Urinary bladder (tissue), 4 donors: Measurements from ENCODE around the gene TTF1. TPM values are rescaled to one million over a fixed set of nuclear protein-coding genes. Genes with fewer than 3 reads are reported as not detected.

Source experiments
- DNase-seq: peaks from one replicate; pipeline ENCODE4 v3.0.0-alpha.2; 2015; ENCODE audit errors: extremely low spot score
- H3K27ac ChIP-seq: one replicate; pipeline ENCODE4 v1.5.1; 2013; ENCODE audit warnings: low read depth, mild to moderate bottlenecking, moderate library complexity
- H3K36me3 ChIP-seq: one replicate; pipeline ENCODE4 v1.6.1; 2013; ENCODE audit warnings: mild to moderate bottlenecking, moderate library complexity; ENCODE audit not compliant: insufficient read depth
- H3K4me1 ChIP-seq: one replicate; pipeline ENCODE4 v1.6.1; 2013; ENCODE audit warnings: mild to moderate bottlenecking, moderate library complexity; ENCODE audit not compliant: insufficient read depth
- H3K4me3 ChIP-seq: one replicate; pipeline ENCODE4 v1.5.1; 2013; ENCODE audit warnings: low read depth, low read length
- WGBS: extraction: QIAGEN DNeasy Blood & Tissue Kit; methylation state at CpG from one replicate; pipeline ENCODE4 v1.1.7; 2013; 5-methylcytosine and 5-hydroxymethylcytosine counted together
- polyA plus RNA-seq: library from polyadenylated mRNA; stranded (reverse); fragments of 200-250 nt; gene quantifications from one replicate; pipeline ENCODE4 v1.2.3, GENCODE V29; 2013
- total RNA-seq: library from RNA; depleted of rRNA; stranded (reverse); fragments of >200 nt; gene quantifications from one replicate; pipeline ENCODE4 v1.2.3, GENCODE V29; 2014
- donor health status: healthy with polysubstance abuse.
- donor health status: healthy.

TTF1 gene
- total and polyA plus RNA-seq, 2 donors = 9.8 to 16.3 TPM

DNA sequence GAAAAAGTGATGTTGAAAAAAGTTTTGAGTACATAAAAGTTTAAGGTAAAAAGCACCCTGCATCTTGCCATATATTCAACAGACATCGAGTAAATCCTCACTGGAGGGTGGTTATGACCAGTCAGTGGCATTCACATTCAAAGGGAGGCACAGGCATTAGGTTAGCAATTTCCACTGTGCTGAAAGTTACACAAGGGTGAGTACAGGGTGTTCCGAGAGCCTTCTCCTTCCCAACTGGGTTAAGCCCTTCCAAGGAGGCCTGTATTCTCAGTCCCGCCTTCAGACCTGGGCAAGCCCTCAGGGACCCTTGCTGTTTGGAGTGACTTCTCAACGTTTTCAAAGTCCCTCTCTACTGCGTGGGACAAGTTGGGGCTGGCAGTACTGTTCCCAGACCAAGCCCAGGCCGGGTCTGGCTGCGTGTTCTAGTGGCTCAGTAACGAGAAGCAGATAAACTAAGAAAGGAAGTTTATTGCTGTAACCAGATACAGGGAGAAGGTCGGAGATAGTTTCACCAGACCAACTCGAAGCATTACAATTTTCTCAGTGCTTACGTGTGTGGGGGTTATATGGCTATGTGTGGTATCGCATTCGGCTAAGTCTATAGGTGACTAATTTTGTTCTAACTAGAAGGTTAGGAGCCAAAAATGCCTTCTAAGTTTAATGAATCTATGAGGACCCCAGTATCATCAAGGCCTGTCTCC lies 38.9 kb downstream of the TTF1 start:
- no peak for DNase-seq
- no peak overlapping the region for H3K27ac ChIP-seq
- H3K36me3 ChIP-seq = no peaks in the 10 kb centered on the region
- WGBS = 40% methylated on average over 13 of the region's 13 CpGs
- H3K4me1 ChIP-seq = peaks cover 2% of the 10 kb centered on the region
- no peak overlapping the region for H3K4me3 ChIP-seq

DNA sequence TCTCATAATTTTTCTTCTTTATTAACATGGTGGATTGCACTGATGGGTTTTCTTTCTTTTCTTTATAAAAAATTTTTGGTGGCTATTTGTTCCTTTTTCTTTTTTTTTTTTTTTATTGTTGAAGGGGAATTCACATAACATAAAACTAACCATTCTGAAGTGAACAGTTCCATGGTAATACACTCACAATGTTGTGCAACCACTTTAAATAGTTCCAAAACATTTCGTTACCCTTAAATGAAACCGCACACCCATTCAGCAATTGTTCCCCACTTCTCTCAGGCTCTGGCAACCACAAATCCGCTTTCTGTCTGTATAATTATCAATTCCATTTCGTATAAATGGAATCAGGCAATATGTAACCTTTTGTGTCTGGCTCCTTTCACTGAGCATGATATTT lies 40.2 kb downstream of the TTF1 start:
- Histone ChIP-seq H3K4me1 (no peaks in the 10 kb centered on the region), H3K36me3 (no peaks in the 10 kb centered on the region), H3K27ac (no peak overlapping the region), H3K4me3 (no peak overlapping the region)
- WGBS = 90% methylated on average over 4 of the region's 4 CpGs
- DNase-seq = no peak

DNA sequence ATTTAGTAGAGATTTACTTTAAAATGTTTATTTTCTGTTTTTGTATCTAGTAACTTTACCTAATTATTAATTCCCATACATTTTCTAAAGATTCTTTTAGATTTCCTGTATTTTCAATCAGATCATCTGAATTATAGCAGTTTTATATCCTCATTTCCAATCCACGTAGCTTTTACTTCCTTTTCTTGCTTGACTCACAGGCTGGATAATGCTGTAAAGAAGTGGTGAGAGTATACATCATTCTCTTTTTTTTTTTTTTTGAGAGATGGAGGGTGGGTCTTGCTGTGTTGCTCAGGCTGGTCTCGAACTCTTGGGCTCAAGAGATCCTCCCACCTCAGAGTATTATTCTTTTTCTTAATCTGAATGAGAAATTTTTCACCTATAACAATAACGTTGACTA lies 40.7 kb downstream of the TTF1 start:
- 62% methylated on average over 3 of the region's 3 CpGs for WGBS

DNA sequence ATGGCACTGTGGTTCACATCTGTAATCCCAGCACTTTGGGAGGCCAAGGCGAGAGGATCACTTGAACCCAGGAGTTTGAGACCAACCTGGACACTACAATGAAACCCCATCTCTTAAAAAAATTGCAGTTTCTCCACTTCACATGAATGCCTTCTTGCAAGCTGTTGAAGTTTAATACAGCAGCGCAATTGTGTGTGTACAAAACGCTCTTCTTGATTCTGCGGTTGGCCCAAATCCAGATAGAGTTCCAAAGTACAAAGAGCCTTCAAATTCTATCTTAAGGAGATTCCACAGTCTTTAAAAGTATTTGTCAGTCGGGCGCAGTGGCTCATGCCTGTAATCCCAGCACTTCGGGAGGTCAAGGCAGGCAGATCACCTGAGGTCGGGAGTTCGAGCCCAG lies 42.6 kb downstream of the TTF1 start:
- Histone ChIP-seq H3K27ac (no peak overlapping the region), H3K36me3 (no peaks in the 10 kb centered on the region), H3K4me3 (no peak overlapping the region), H3K4me1 (no peaks in the 10 kb centered on the region)
- no peak for DNase-seq
- WGBS = 87% methylated on average over 9 of the region's 9 CpGs

More for the DNA sequence above, 40.7 kb downstream of the TTF1 start:
- no peak for DNase-seq
- Histone ChIP-seq H3K4me3 (no peak overlapping the region), H3K4me1 (no peaks in the 10 kb centered on the region), H3K27ac (no peak overlapping the region), H3K36me3 (no peaks in the 10 kb centered on the region)

DNA sequence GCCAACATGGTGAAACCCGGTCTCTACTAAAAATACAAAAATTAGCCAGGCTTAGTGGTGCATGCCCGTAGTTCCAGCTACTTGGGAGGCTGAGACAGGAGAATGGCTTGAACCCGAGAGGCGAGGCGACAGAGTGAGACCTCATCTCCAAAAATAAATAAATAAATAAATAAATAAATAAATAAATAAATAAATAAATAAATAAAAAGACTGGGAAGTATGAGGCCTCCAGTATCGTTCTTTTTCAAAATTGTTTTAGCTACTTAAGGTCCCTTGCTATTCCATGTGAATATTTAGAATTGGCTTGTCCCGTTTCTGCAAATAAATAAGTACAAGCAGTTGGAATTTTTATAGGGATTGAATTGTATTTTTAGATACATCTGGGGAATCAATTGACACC lies 48.9 kb downstream of the TTF1 start:
- Histone ChIP-seq H3K4me1 (no peaks in the 10 kb centered on the region), H3K36me3 (no peaks in the 10 kb centered on the region), H3K4me3 (no peak overlapping the region), H3K27ac (no peak overlapping the region)
- no peak for DNase-seq
- WGBS = 86% methylated on average over 7 of the region's 7 CpGs

- DNase-seq = no peak
- Histone ChIP-seq H3K4me1 (no peaks in the 10 kb centered on the region), H3K27ac (no peak overlapping the region), H3K4me3 (no peak overlapping the region), H3K36me3 (no peaks in the 10 kb centered on the region)
- 93% methylated on average over 26 of the region's 26 CpGs for WGBS
Observed at GRCh38 chr9:132356324-132356924, 50.2 kb downstream of the TTF1 start.

DNA sequence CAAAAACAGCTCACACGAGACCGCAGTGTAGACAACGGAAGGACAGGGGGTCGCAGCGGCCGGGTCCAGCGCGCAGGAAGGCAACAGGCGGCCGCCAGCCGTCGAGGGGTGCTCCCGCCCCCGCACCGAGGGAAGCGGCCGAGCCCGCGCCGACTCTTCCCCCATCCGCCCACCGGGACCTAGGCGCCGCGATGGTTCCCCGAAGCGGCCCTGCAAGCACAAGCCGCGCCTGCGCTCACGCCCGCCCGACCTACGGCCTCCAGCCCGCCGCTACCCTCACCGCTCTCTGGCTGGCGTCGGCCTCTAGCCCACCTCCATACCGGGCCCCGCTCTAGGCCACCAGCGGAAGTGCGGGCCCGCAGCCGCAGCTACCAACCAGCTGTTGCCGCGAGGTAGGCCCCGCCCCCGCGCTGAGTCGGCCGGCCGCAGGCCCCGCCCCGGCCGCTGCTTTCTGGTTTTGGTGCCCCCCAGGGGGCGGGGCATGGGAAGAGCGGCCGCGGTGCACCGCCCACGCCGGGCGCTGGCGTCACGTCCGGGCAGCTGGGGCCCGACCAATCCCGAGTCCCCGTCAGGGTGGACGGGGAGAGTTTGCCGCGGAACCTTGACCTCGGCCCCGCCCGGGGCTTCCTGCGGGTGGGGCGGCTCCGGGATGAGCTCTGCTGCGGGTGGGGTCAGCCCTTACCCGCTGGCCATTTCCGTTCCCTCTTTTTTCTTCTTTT lies 51.8 kb downstream of the TTF1 start, which contains the start of gene SETX:
SETX (minus strand) TSS at position 350 of the 719 bp plus-strand sequence. CDS start 5,558 bp downstream, outside the sequence.
- Histone ChIP-seq H3K27ac (peak within 1 kb of the TSS; percentile 84), H3K4me1 (no peaks in the 10 kb centered on the region), H3K4me3 (peak within 1 kb of the TSS; percentile 85), H3K36me3 (no peaks in the 10 kb centered on the region)
- WGBS = under 1% methylated on average over 82 of the region's 82 CpGs
- DNase-seq = peak; percentile 91

DNA sequence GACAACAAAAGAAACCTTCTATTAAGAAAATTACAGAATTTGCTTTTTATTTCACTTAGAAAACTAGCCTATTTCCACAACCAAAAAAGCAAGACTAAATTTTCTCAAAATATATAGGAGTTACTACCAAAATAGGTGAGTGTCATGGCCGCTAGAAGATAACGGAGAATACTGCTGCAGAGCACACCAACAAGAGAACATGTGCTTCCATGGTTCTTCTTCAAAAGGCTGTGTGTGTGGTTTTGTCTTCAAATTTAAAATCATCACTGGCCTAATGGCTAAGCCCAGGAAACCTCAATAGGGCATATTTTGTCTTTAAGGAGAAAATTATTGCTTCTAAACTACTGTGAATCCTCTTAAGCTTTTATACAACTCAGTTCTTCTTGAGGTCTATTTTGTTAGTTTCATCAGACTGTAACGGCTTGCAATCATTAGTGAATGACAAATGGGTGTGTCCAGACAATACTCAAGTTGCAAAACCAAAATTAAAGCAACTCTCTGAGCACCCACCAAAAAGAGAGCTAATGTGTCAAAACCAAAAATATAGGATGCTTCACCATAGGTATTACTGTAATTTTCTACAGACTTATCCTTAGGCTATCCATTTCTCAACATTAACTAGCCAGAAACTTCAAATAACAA lies 55.1 kb downstream of the TTF1 start:
- Histone ChIP-seq H3K4me3 (no peak overlapping the region), H3K36me3 (peaks cover 1% of the 10 kb centered on the region), H3K4me1 (no peaks in the 10 kb centered on the region), H3K27ac (no peak overlapping the region)
- no peak for DNase-seq
- WGBS = 77% methylated on average over 3 of the region's 3 CpGs

DNA sequence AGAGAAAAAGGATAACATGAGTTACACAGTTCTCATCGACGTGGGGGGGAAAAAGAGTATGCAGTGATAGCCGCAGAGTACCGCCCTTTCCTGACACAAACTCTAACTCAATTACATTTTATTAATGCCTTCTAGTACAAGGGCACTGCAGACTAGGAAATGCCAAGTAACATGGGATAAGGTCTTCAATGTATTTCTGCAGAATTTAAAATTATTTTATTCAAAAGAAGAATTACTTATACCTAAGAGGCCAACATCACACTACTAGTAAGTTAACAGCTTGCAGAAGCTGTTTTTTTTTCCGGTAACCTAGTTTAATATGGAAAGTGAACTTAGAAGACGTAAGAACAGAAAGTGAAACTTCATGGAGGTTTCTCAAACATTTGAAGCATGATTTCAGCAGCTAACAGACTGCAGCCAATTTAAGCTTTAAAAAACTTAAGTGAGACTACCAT lies 55.8 kb downstream of the TTF1 start:
- peaks cover 1% of the 10 kb centered on the region for H3K36me3 ChIP-seq
- H3K4me1 ChIP-seq = no peaks in the 10 kb centered on the region
- DNase-seq = no peak
- H3K27ac ChIP-seq = no peak overlapping the region
- no peak overlapping the region for H3K4me3 ChIP-seq
- 62% methylated on average over 6 of the region's 6 CpGs for WGBS

GRCh38 chr9:132348676-132349075 lies 58.0 kb downstream of the TTF1 start:
- 67% methylated on average over 5 of the region's 5 CpGs for WGBS
- Histone ChIP-seq H3K27ac (no peak overlapping the region), H3K36me3 (peaks cover 13% of the 10 kb centered on the region)

GRCh38 chr9:132346177-132346576 lies 60.5 kb downstream of the TTF1 start:
- Histone ChIP-seq H3K4me3 (no peak overlapping the region), H3K36me3 (peaks cover 15% of the 10 kb centered on the region), H3K4me1 (no peaks in the 10 kb centered on the region), H3K27ac (no peak overlapping the region)
- 90% methylated on average over 5 of the region's 5 CpGs for WGBS
- no peak for DNase-seq

More at GRCh38 chr9:132348676-132349075, 58.0 kb downstream of the TTF1 start:
- Histone ChIP-seq H3K4me3 (no peak overlapping the region), H3K4me1 (no peaks in the 10 kb centered on the region)
- DNase-seq = no peak

DNA sequence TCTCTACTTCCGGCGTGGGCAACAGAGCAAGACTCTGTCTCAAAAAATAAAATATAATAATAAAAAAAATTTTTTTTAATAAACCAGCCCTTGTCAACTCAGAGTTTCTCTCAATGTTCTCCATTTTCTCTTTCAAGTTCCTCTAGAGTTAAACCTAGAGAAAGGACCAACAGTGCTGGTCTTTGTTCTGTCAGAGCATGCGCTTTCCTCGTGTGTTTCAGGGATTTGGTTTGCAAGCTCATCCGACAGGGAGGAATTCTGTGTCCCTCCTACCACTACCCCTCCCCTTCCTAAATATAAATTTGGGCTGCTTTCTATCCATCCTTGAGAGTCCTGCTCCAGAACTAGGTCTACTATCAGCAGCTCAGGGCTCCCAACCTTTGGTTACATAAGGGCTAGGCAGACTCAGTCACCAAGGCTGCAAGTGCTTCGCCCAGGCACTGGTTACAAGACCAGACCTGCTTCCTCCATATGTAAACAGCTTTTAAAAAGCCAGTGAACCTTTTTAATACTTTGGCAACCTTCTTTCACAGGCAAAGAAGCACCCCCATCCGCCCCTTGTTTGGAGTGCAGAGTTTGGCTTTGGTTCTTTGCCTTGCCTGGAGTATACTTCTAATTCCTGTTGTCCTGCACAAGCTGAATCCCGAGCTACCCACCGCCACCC lies 65.3 kb downstream of the TTF1 start:
- H3K36me3 ChIP-seq = peaks cover 16% of the 10 kb centered on the region

GRCh38 chr9:132334364-132334763 lies 72.3 kb downstream of the TTF1 start:
- H3K4me1 ChIP-seq = no peaks in the 10 kb centered on the region
- peaks cover 18% of the 10 kb centered on the region for H3K36me3 ChIP-seq
- DNase-seq = no peak
- H3K4me3 ChIP-seq = no peak overlapping the region
- over 99% methylated on average over 3 of the region's 3 CpGs for WGBS
- no peak overlapping the region for H3K27ac ChIP-seq

More for the DNA sequence above, 65.3 kb downstream of the TTF1 start:
- no peak for DNase-seq
- Histone ChIP-seq H3K4me3 (no peak overlapping the region), H3K27ac (no peak overlapping the region), H3K4me1 (no peaks in the 10 kb centered on the region)
- 85% methylated on average over 9 of the region's 9 CpGs for WGBS
